H9 (cell line): Measurements from ENCODE around the gene CETP. TPM values are rescaled to one million over a fixed set of nuclear protein-coding genes. Genes with fewer than 3 reads are reported as not detected.

Source experiments
- DNase-seq: peaks from one replicate; pipeline ENCODE4 v3.0.0-alpha.2; 2017
- H2AFZ ChIP-seq: one replicate; pipeline ENCODE4 v1.6.1; 2013; ENCODE audit warnings: mild to moderate bottlenecking, low read length, control low read depth, moderate library complexity
- H2AK5ac ChIP-seq: 2 replicates; pipeline ENCODE4 v1.6.1; 2013; ENCODE audit warnings: low read length, control low read depth, mixed read lengths; ENCODE audit not compliant: insufficient read length
- H2BK120ac ChIP-seq: one replicate; pipeline ENCODE4 v1.6.1; 2013; ENCODE audit warnings: low read depth, mild to moderate bottlenecking, low read length, control low read depth, inconsistent platforms; ENCODE audit not compliant: poor library complexity, severe bottlenecking
- H2BK12ac ChIP-seq: 2 replicates; pipeline ENCODE4 v1.6.1; 2013; ENCODE audit warnings: low read length, control low read depth, mixed read lengths, low read depth; ENCODE audit not compliant: insufficient read length
- H2BK15ac ChIP-seq: 2 replicates; pipeline ENCODE4 v1.6.1; 2013; ENCODE audit warnings: low read depth, low read length, control low read depth
- H2BK20ac ChIP-seq: one replicate; pipeline ENCODE4 v1.6.1; 2013; ENCODE audit warnings: low read depth, mild to moderate bottlenecking, low read length, control low read depth, inconsistent platforms; ENCODE audit not compliant: poor library complexity, severe bottlenecking
- H2BK5ac ChIP-seq: 2 replicates; pipeline ENCODE4 v1.6.1; 2013; ENCODE audit warnings: low read length, control low read depth, mixed read lengths; ENCODE audit not compliant: insufficient read length
- H3K14ac ChIP-seq: 2 replicates; pipeline ENCODE4 v1.6.1; 2013; ENCODE audit warnings: low read length, control low read depth; ENCODE audit not compliant: insufficient read depth
- H3K18ac ChIP-seq: 2 replicates; pipeline ENCODE4 v1.6.1; 2013; ENCODE audit warnings: low read depth, mild to moderate bottlenecking, mixed read lengths, low read length, control low read depth; ENCODE audit not compliant: insufficient read length
- H3K23ac ChIP-seq: 2 replicates; pipeline ENCODE4 v1.6.1; 2013; ENCODE audit warnings: low read length, control low read depth, mixed read lengths, low read depth; ENCODE audit not compliant: insufficient read length
- H3K23me2 ChIP-seq: 2 replicates; pipeline ENCODE4 v1.6.1; 2013; ENCODE audit warnings: low read depth, mild to moderate bottlenecking, mixed read lengths, low read length, control low read depth; ENCODE audit not compliant: insufficient read length, poor library complexity, severe bottlenecking
- H3K27ac ChIP-seq: 2 replicates; pipeline ENCODE4 v1.5.1; 2013; ENCODE audit warnings: low read length, control low read depth, mixed read lengths, low read depth; ENCODE audit not compliant: insufficient read length
- H3K27me3 ChIP-seq: 2 replicates; pipeline ENCODE4 v1.6.1; 2013; ENCODE audit warnings: low read length, control low read depth, inconsistent platforms; ENCODE audit not compliant: insufficient read depth
- H3K4ac ChIP-seq: 2 replicates; pipeline ENCODE4 v1.6.1; 2013; ENCODE audit warnings: low read depth, mild to moderate bottlenecking, control low read depth, inconsistent platforms, low read length, moderate library complexity
- H3K4me1 ChIP-seq: 2 replicates; pipeline ENCODE4 v1.6.1; 2013; ENCODE audit warnings: low read length, control low read depth, inconsistent platforms; ENCODE audit not compliant: insufficient read depth
- H3K4me2 ChIP-seq: 2 replicates; pipeline ENCODE4 v1.6.1; 2013; ENCODE audit warnings: low read length, control low read depth, mixed read lengths; ENCODE audit not compliant: insufficient read length, insufficient read depth
- H3K56ac ChIP-seq: 2 replicates; pipeline ENCODE4 v1.6.1; 2013; ENCODE audit warnings: low read depth, mild to moderate bottlenecking, mixed read lengths, low read length, control low read depth; ENCODE audit not compliant: insufficient read length
- H3K79me1 ChIP-seq: 2 replicates; pipeline ENCODE4 v1.6.1; 2013; ENCODE audit warnings: low read depth, mild to moderate bottlenecking, moderate library complexity, low read length, control low read depth, inconsistent platforms; ENCODE audit not compliant: insufficient read depth, poor library complexity, severe bottlenecking
- H3K79me2 ChIP-seq: 2 replicates; pipeline ENCODE4 v1.6.1; 2013; ENCODE audit warnings: low read length, control low read depth, inconsistent platforms; ENCODE audit not compliant: insufficient read depth
- H3K9ac ChIP-seq: 2 replicates; pipeline ENCODE4 v1.6.1; 2013; ENCODE audit warnings: low read length, control low read depth, mixed read lengths; ENCODE audit not compliant: insufficient read length; ENCODE audit errors: extremely low read depth
- H3K9me3 ChIP-seq: one replicate; pipeline ENCODE4 v1.6.1; 2013; ENCODE audit warnings: low read depth, low read length, inconsistent platforms; ENCODE audit not compliant: control insufficient read depth
- H3T11ph ChIP-seq: one replicate; pipeline ENCODE4 v1.6.1; 2013; ENCODE audit warnings: mild to moderate bottlenecking, low read length, control low read depth, inconsistent platforms
- H4K20me1 ChIP-seq: one replicate; pipeline ENCODE4 v1.6.1; 2013; ENCODE audit not compliant: control insufficient read depth, insufficient read length, insufficient read depth
- H4K5ac ChIP-seq: 2 replicates; pipeline ENCODE4 v1.6.1; 2013; ENCODE audit warnings: low read depth, mild to moderate bottlenecking, mixed read lengths, low read length, control low read depth; ENCODE audit not compliant: insufficient read length
- H4K8ac ChIP-seq: replicated peaks from 2 replicates; pipeline ENCODE4 v1.6.1; 2013; ENCODE audit warnings: low read length, control low read depth, mixed read lengths, low read depth; ENCODE audit not compliant: insufficient read length
- H4K91ac ChIP-seq: 2 replicates; pipeline ENCODE4 v1.6.1; 2013; ENCODE audit warnings: low read depth, mild to moderate bottlenecking, moderate library complexity, mixed read lengths, low read length, control low read depth; ENCODE audit not compliant: insufficient read length
- H3K27ac Mint-ChIP-seq, 3 experiments: 2 replicates in 2 of 3; 3 replicates in 1 of 3; pipeline ENCODE4 v1.8.0; 2020 to 2021; ENCODE audit warnings: mixed read lengths in 3 of 3, mild to moderate bottlenecking in 1 of 3, moderate library complexity in 1 of 3
- H3K27me3 Mint-ChIP-seq: 2 replicates; pipeline ENCODE4 v1.8.0; 2021; ENCODE audit warnings: low read depth, mild to moderate bottlenecking, moderate library complexity, mixed read lengths
- H3K36me3 Mint-ChIP-seq, 3 experiments: 2 replicates in 2 of 3; 3 replicates in 1 of 3; pipeline ENCODE4 v1.8.0; 2020 to 2021; ENCODE audit warnings: low read depth in 3 of 3, mixed read lengths in 3 of 3; ENCODE audit not compliant: insufficient read depth in 1 of 3
- H3K4me1 Mint-ChIP-seq, 2 experiments: 2 replicates each; pipeline ENCODE4 v1.8.0; 2020; ENCODE audit warnings: mixed read lengths in 2 of 2
- H3K4me3 Mint-ChIP-seq, 2 experiments: 2 replicates in 1 of 2; 3 replicates in 1 of 2; pipeline ENCODE4 v1.8.0; 2020 to 2021; ENCODE audit warnings: mild to moderate bottlenecking in 2 of 2, mixed read lengths in 2 of 2, moderate library complexity in 1 of 2
- H3K9me3 Mint-ChIP-seq, 2 experiments: 2 replicates in 1 of 2; 3 replicates in 1 of 2; pipeline ENCODE4 v1.8.0; 2020; ENCODE audit warnings: mild to moderate bottlenecking in 2 of 2, mixed read lengths in 2 of 2, moderate library complexity in 1 of 2
- WGBS: extraction: QIAGEN DNeasy Blood & Tissue Kit; methylation state at CpG from one replicate; pipeline ENCODE4 v1.1.7; 2013; ENCODE audit warnings: missing lambda C conversion rate, low lambda C conversion rate, mixed read lengths; ENCODE audit not compliant: insufficient read length; ENCODE audit errors: extremely low coverage; 5-methylcytosine and 5-hydroxymethylcytosine counted together
- total RNA-seq: library from RNA; stranded (reverse); gene quantifications from 2 replicates; pipeline ENCODE4 v1.2.1, GENCODE V29; 2021
- TF ChIP-seq, protein P1 (sequence below): fragments of 200-600 bp; sonication (generic); conservative IDR thresholded peaks from 3 replicates; pipeline ENCODE4 v1.8.0; 2021; ENCODE audit warnings: antibody characterized with exemption, mild to moderate bottlenecking

The CETP gene
- total RNA-seq, 1 experiment from 2014 or later = not detected

DNA sequence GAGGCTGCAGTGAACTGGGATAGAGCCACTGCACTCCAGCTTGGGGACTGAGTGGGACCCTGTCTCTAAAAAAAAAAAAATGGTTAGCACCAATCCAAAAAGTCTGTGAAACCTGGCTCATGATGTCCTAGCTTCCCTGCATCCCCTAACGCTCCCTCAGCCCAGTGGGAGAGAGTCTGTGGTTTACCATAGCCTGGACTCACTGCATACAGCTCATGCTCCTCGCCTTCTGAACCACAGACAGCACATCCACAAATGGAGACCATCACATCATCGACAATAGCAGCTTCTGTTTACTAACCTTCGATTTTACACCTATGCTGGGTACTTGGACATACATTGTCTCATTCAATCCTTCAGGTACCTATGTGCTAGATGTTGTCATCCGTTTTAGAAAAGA is 71.2 kb downstream of the CETP start:
- Histone ChIP-seq H3K4me1 (no peaks in the 10 kb centered on the region; the same call in 1 of the 2 replicates), H3K79me2 (no peaks in the 10 kb centered on the region), H4K20me1 (no peaks in the 10 kb centered on the region), H2AK5ac (no peak overlapping the region), H3K27me3 (no peaks in the 10 kb centered on the region), H3K9me3 (no peaks in the 10 kb centered on the region), H4K5ac (no peak overlapping the region), H3K27ac (no peak overlapping the region), H2BK15ac (no peak overlapping the region), H4K8ac (no peak overlapping the region), H3K79me1 (no peaks in the 10 kb centered on the region), H2BK20ac (no peak overlapping the region), H3K9ac (no peak overlapping the region), H3K14ac (no peak overlapping the region), H3K18ac (no peak overlapping the region), H3K23me2 (no peaks in the 10 kb centered on the region), H2BK12ac (no peak overlapping the region), H4K91ac (no peak overlapping the region), H2BK5ac (no peak overlapping the region), H3T11ph (no peak overlapping the region), H2AFZ (no peak overlapping the region), H2BK120ac (no peak overlapping the region), H3K56ac (no peak overlapping the region), H3K23ac (no peak overlapping the region), H3K4me2 (no peak overlapping the region), H3K4ac (no peak overlapping the region)
- no peaks in the 10 kb centered on the region for H3K36me3 Mint-ChIP-seq
- peaks cover 9 to 16% of the 10 kb centered on the region in 2 experiments; a peak in 3 of 4 replicates for H3K4me1 Mint-ChIP-seq
- TF ChIP-seq, protein P1, sequence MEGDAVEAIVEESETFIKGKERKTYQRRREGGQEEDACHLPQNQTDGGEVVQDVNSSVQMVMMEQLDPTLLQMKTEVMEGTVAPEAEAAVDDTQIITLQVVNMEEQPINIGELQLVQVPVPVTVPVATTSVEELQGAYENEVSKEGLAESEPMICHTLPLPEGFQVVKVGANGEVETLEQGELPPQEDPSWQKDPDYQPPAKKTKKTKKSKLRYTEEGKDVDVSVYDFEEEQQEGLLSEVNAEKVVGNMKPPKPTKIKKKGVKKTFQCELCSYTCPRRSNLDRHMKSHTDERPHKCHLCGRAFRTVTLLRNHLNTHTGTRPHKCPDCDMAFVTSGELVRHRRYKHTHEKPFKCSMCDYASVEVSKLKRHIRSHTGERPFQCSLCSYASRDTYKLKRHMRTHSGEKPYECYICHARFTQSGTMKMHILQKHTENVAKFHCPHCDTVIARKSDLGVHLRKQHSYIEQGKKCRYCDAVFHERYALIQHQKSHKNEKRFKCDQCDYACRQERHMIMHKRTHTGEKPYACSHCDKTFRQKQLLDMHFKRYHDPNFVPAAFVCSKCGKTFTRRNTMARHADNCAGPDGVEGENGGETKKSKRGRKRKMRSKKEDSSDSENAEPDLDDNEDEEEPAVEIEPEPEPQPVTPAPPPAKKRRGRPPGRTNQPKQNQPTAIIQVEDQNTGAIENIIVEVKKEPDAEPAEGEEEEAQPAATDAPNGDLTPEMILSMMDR = no peak
- WGBS = no CpG with 5 or more reads among the region's 5 CpGs
- no peak overlapping the region for H3K27ac Mint-ChIP-seq
- no peak for DNase-seq
- H3K27me3 Mint-ChIP-seq = peaks cover 4% of the 10 kb centered on the region
- no peak overlapping the region for H3K4me3 Mint-ChIP-seq
- H3K9me3 Mint-ChIP-seq = no peaks in the 10 kb centered on the region

Other genes starting within 250 kb of the CETP start
- 165 and 167 TPM in 2 replicates for gene NUP93, start 231.8 kb upstream of the CETP start, total RNA-seq
- not detected in 2 replicates for gene SLC12A3, start 96.7 kb upstream of the CETP start, total RNA-seq
- gene HERPUD1, start 29.8 kb upstream of the CETP start, total RNA-seq = 28.9 and 30.8 TPM in 2 replicates
- gene NLRC5, start 27.6 kb downstream of the CETP start, total RNA-seq = 1.6 and 2.4 TPM in 2 replicates
- gene CPNE2, start 130.6 kb downstream of the CETP start, total RNA-seq = 8.0 and 8.1 TPM in 2 replicates
- gene PSME3IP1, start 224.1 kb downstream of the CETP start, total RNA-seq = 102 and 103 TPM in 2 replicates
- 34.4 and 36.1 TPM in 2 replicates for gene RSPRY1, start 224.4 kb downstream of the CETP start, total RNA-seq